H9 (cell line): ENCODE measurements around the gene CADM1. TPM values are rescaled to one million over a fixed set of nuclear protein-coding genes. Genes with fewer than 3 reads are reported as not detected.

Experiments used
- DNase-seq: peaks from one replicate; pipeline ENCODE4 v3.0.0-alpha.2; 2017
- H2AFZ ChIP-seq: one replicate; pipeline ENCODE4 v1.6.1; 2013; ENCODE audit warnings: mild to moderate bottlenecking, low read length, control low read depth, moderate library complexity
- H2AK5ac ChIP-seq: 2 replicates; pipeline ENCODE4 v1.6.1; 2013; ENCODE audit warnings: low read length, control low read depth, mixed read lengths; ENCODE audit not compliant: insufficient read length
- H2BK120ac ChIP-seq: one replicate; pipeline ENCODE4 v1.6.1; 2013; ENCODE audit warnings: low read depth, mild to moderate bottlenecking, low read length, control low read depth, inconsistent platforms; ENCODE audit not compliant: poor library complexity, severe bottlenecking
- H2BK12ac ChIP-seq: 2 replicates; pipeline ENCODE4 v1.6.1; 2013; ENCODE audit warnings: low read length, control low read depth, mixed read lengths, low read depth; ENCODE audit not compliant: insufficient read length
- H2BK15ac ChIP-seq: 2 replicates; pipeline ENCODE4 v1.6.1; 2013; ENCODE audit warnings: low read depth, low read length, control low read depth
- H2BK20ac ChIP-seq: one replicate; pipeline ENCODE4 v1.6.1; 2013; ENCODE audit warnings: low read depth, mild to moderate bottlenecking, low read length, control low read depth, inconsistent platforms; ENCODE audit not compliant: poor library complexity, severe bottlenecking
- H2BK5ac ChIP-seq: 2 replicates; pipeline ENCODE4 v1.6.1; 2013; ENCODE audit warnings: low read length, control low read depth, mixed read lengths; ENCODE audit not compliant: insufficient read length
- H3K14ac ChIP-seq: 2 replicates; pipeline ENCODE4 v1.6.1; 2013; ENCODE audit warnings: low read length, control low read depth; ENCODE audit not compliant: insufficient read depth
- H3K18ac ChIP-seq: 2 replicates; pipeline ENCODE4 v1.6.1; 2013; ENCODE audit warnings: low read depth, mild to moderate bottlenecking, mixed read lengths, low read length, control low read depth; ENCODE audit not compliant: insufficient read length
- H3K23ac ChIP-seq: 2 replicates; pipeline ENCODE4 v1.6.1; 2013; ENCODE audit warnings: low read length, control low read depth, mixed read lengths, low read depth; ENCODE audit not compliant: insufficient read length
- H3K23me2 ChIP-seq: 2 replicates; pipeline ENCODE4 v1.6.1; 2013; ENCODE audit warnings: low read depth, mild to moderate bottlenecking, mixed read lengths, low read length, control low read depth; ENCODE audit not compliant: insufficient read length, poor library complexity, severe bottlenecking
- H3K27ac ChIP-seq: 2 replicates; pipeline ENCODE4 v1.5.1; 2013; ENCODE audit warnings: low read length, control low read depth, mixed read lengths, low read depth; ENCODE audit not compliant: insufficient read length
- H3K27me3 ChIP-seq: 2 replicates; pipeline ENCODE4 v1.6.1; 2013; ENCODE audit warnings: low read length, control low read depth, inconsistent platforms; ENCODE audit not compliant: insufficient read depth
- H3K4ac ChIP-seq: 2 replicates; pipeline ENCODE4 v1.6.1; 2013; ENCODE audit warnings: low read depth, mild to moderate bottlenecking, control low read depth, inconsistent platforms, low read length, moderate library complexity
- H3K4me1 ChIP-seq: 2 replicates; pipeline ENCODE4 v1.6.1; 2013; ENCODE audit warnings: low read length, control low read depth, inconsistent platforms; ENCODE audit not compliant: insufficient read depth
- H3K4me2 ChIP-seq: 2 replicates; pipeline ENCODE4 v1.6.1; 2013; ENCODE audit warnings: low read length, control low read depth, mixed read lengths; ENCODE audit not compliant: insufficient read length, insufficient read depth
- H3K56ac ChIP-seq: 2 replicates; pipeline ENCODE4 v1.6.1; 2013; ENCODE audit warnings: low read depth, mild to moderate bottlenecking, mixed read lengths, low read length, control low read depth; ENCODE audit not compliant: insufficient read length
- H3K79me1 ChIP-seq: 2 replicates; pipeline ENCODE4 v1.6.1; 2013; ENCODE audit warnings: low read depth, mild to moderate bottlenecking, moderate library complexity, low read length, control low read depth, inconsistent platforms; ENCODE audit not compliant: insufficient read depth, poor library complexity, severe bottlenecking
- H3K79me2 ChIP-seq: 2 replicates; pipeline ENCODE4 v1.6.1; 2013; ENCODE audit warnings: low read length, control low read depth, inconsistent platforms; ENCODE audit not compliant: insufficient read depth
- H3K9ac ChIP-seq: 2 replicates; pipeline ENCODE4 v1.6.1; 2013; ENCODE audit warnings: low read length, control low read depth, mixed read lengths; ENCODE audit not compliant: insufficient read length; ENCODE audit errors: extremely low read depth
- H3K9me3 ChIP-seq: one replicate; pipeline ENCODE4 v1.6.1; 2013; ENCODE audit warnings: low read depth, low read length, inconsistent platforms; ENCODE audit not compliant: control insufficient read depth
- H3T11ph ChIP-seq: one replicate; pipeline ENCODE4 v1.6.1; 2013; ENCODE audit warnings: mild to moderate bottlenecking, low read length, control low read depth, inconsistent platforms
- H4K20me1 ChIP-seq: one replicate; pipeline ENCODE4 v1.6.1; 2013; ENCODE audit not compliant: control insufficient read depth, insufficient read length, insufficient read depth
- H4K5ac ChIP-seq: 2 replicates; pipeline ENCODE4 v1.6.1; 2013; ENCODE audit warnings: low read depth, mild to moderate bottlenecking, mixed read lengths, low read length, control low read depth; ENCODE audit not compliant: insufficient read length
- H4K8ac ChIP-seq: replicated peaks from 2 replicates; pipeline ENCODE4 v1.6.1; 2013; ENCODE audit warnings: low read length, control low read depth, mixed read lengths, low read depth; ENCODE audit not compliant: insufficient read length
- H4K91ac ChIP-seq: 2 replicates; pipeline ENCODE4 v1.6.1; 2013; ENCODE audit warnings: low read depth, mild to moderate bottlenecking, moderate library complexity, mixed read lengths, low read length, control low read depth; ENCODE audit not compliant: insufficient read length
- H3K27ac Mint-ChIP-seq, 3 experiments: 2 replicates in 2 of 3; 3 replicates in 1 of 3; pipeline ENCODE4 v1.8.0; 2020 to 2021; ENCODE audit warnings: mixed read lengths in 3 of 3, mild to moderate bottlenecking in 1 of 3, moderate library complexity in 1 of 3
- H3K27me3 Mint-ChIP-seq: 2 replicates; pipeline ENCODE4 v1.8.0; 2021; ENCODE audit warnings: low read depth, mild to moderate bottlenecking, moderate library complexity, mixed read lengths
- H3K36me3 Mint-ChIP-seq, 3 experiments: 2 replicates in 2 of 3; 3 replicates in 1 of 3; pipeline ENCODE4 v1.8.0; 2020 to 2021; ENCODE audit warnings: low read depth in 3 of 3, mixed read lengths in 3 of 3; ENCODE audit not compliant: insufficient read depth in 1 of 3
- H3K4me1 Mint-ChIP-seq, 2 experiments: 2 replicates each; pipeline ENCODE4 v1.8.0; 2020; ENCODE audit warnings: mixed read lengths in 2 of 2
- H3K4me3 Mint-ChIP-seq, 2 experiments: 2 replicates in 1 of 2; 3 replicates in 1 of 2; pipeline ENCODE4 v1.8.0; 2020 to 2021; ENCODE audit warnings: mild to moderate bottlenecking in 2 of 2, mixed read lengths in 2 of 2, moderate library complexity in 1 of 2
- H3K9me3 Mint-ChIP-seq, 2 experiments: 2 replicates in 1 of 2; 3 replicates in 1 of 2; pipeline ENCODE4 v1.8.0; 2020; ENCODE audit warnings: mild to moderate bottlenecking in 2 of 2, mixed read lengths in 2 of 2, moderate library complexity in 1 of 2
- WGBS: extraction: QIAGEN DNeasy Blood & Tissue Kit; methylation state at CpG from one replicate; pipeline ENCODE4 v1.1.7; 2013; ENCODE audit warnings: missing lambda C conversion rate, low lambda C conversion rate, mixed read lengths; ENCODE audit not compliant: insufficient read length; ENCODE audit errors: extremely low coverage; 5-methylcytosine and 5-hydroxymethylcytosine counted together
- total RNA-seq: library from RNA; stranded (reverse); gene quantifications from 2 replicates; pipeline ENCODE4 v1.2.1, GENCODE V29; 2021
- TF ChIP-seq, protein P1 (sequence below): fragments of 200-600 bp; sonication (generic); conservative IDR thresholded peaks from 3 replicates; pipeline ENCODE4 v1.8.0; 2021; ENCODE audit warnings: antibody characterized with exemption, mild to moderate bottlenecking

Gene CADM1
- total RNA-seq, 1 experiment from 2014 or later: 11.9 TPM

DNA sequence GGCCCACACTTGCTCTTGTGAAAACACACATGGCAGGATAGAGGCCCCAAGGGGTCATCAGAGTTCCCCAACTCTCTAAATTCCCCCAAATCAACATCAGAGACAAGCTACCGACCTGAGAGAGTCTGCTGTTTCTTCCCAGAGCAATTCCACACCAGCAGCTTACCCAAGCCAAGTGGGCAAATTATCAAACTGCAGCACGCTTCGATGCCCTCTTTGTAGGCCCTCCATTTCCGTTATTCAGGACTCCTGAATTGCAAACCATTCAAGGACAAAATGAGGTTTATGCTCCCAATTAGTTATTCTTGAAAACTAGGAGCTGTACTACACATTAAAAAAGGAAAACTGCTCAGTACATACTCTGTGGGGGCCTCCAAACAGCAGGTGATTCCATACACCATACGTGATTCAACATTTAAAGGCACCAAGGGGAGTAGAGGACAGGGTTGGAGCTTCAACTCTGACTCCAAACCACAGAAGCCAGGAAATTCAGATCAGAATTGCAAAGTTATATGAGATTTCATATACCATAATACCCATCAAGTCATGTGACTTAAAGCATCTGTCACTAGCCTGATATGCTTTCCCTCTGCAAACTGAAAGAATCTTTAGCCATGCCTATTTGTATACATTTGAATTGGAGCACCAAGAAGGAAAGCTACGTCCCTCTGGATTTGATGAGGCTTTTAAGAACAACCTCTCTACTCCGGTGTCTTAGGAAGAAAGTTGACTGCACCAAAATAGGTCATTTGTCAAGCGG lies 234.8 kb downstream of the CADM1 start:
- Histone ChIP-seq H2BK120ac (no peak overlapping the region), H3K27me3 (no peaks in the 10 kb centered on the region), H4K20me1 (no peaks in the 10 kb centered on the region), H3K23me2 (no peaks in the 10 kb centered on the region), H3K27ac (no peak overlapping the region), H3K9ac (no peak overlapping the region), H2AK5ac (no peak overlapping the region), H3K79me1 (no peaks in the 10 kb centered on the region), H2BK15ac (no peak overlapping the region), H3K4me2 (no peak overlapping the region), H3K4me1 (peaks cover 4% of the 10 kb centered on the region), H3K4ac (no peak overlapping the region), H4K91ac (no peak overlapping the region), H3K18ac (no peak overlapping the region), H3K9me3 (no peaks in the 10 kb centered on the region), H2BK5ac (no peak overlapping the region), H2BK12ac (no peak overlapping the region), H3K23ac (no peak overlapping the region), H4K8ac (no peak overlapping the region), H2AFZ (no peak overlapping the region), H3K14ac (no peak overlapping the region), H3K79me2 (no peaks in the 10 kb centered on the region), H3K56ac (no peak overlapping the region), H2BK20ac (no peak overlapping the region), H4K5ac (no peak overlapping the region), H3T11ph (no peak overlapping the region)
- TF ChIP-seq, protein P1, sequence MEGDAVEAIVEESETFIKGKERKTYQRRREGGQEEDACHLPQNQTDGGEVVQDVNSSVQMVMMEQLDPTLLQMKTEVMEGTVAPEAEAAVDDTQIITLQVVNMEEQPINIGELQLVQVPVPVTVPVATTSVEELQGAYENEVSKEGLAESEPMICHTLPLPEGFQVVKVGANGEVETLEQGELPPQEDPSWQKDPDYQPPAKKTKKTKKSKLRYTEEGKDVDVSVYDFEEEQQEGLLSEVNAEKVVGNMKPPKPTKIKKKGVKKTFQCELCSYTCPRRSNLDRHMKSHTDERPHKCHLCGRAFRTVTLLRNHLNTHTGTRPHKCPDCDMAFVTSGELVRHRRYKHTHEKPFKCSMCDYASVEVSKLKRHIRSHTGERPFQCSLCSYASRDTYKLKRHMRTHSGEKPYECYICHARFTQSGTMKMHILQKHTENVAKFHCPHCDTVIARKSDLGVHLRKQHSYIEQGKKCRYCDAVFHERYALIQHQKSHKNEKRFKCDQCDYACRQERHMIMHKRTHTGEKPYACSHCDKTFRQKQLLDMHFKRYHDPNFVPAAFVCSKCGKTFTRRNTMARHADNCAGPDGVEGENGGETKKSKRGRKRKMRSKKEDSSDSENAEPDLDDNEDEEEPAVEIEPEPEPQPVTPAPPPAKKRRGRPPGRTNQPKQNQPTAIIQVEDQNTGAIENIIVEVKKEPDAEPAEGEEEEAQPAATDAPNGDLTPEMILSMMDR: no peak
- WGBS: no CpG with 5 or more reads among the region's 8 CpGs
- Mint-ChIP-seq H3K4me3 (no peak overlapping the region), H3K4me1 (peaks cover 5 to 6% of the 10 kb centered on the region in 2 experiments), H3K27me3 (no peaks in the 10 kb centered on the region; the same call in 1 of the 2 replicates), H3K9me3 (no peaks in the 10 kb centered on the region), H3K36me3 (no peaks in the 10 kb centered on the region), H3K27ac (no peak overlapping the region; a peak in 1 of 7 replicates)
- no peak for DNase-seq
